ENCODE measurements around the gene FIGNL2. TPM values are rescaled to one million over a fixed set of nuclear protein-coding genes. Genes with fewer than 3 reads are reported as not detected.

FIGNL2 gene
- total RNA-seq, 1 experiment from 2014 or later: 0.27 TPM

DNA sequence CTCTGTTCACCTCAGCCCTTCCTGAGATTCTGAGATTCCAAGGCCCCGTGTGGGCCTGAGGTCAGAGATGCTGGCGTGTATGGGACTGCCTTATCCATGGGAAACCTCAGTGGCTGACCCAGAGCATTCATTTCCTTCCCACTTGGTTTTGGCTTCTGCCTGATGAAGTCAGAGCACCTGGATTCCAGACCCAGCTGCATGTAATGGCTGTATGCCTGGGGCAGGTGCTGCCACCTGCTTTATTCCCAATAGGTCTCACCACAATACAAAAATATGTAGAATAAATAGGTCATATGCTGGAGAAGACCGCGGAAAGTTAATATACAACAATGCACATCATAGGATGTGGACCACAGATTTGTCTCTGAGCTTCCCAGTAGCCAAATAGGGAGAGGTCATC lies 25.6 kb downstream of the FIGNL2 start:
- no peak overlapping the region for H2AFZ ChIP-seq (ENCODE audit: low read depth, low read length, poor library complexity, severe bottlenecking)
- BruUV-seq (replicated peaks): no TSS peak
- RAD21 ChIA-PET (ENCODE audit: low non-redundant PET in 1 of 2, low total read pairs in 2 of 2, uncharacterized antibody in 2 of 2, unreplicated experiment in 2 of 2): interaction anchor here (1.4 kb wide), 2 partner anchors 291 to 402 kb away, joined by 3 to 4 read pairs; no protein-coding TSS in a partner anchor
- H3K9ac ChIP-seq (ENCODE audit: low read length): no peak overlapping the region
- no peak overlapping the region for H3K27ac ChIP-seq (ENCODE audit: low read depth, low read length)
- no peak overlapping the region for H3K4me2 ChIP-seq (ENCODE audit: low read length)
- no peaks in the 10 kb centered on the region for H3K36me3 ChIP-seq (ENCODE audit: control insufficient read depth in 1 of 2, insufficient read depth in 2 of 2, low read length in 2 of 2)
- H3K27me3 ChIP-seq (ENCODE audit: insufficient read depth, low read length): no peaks in the 10 kb centered on the region
- POLR2A ChIA-PET: interaction anchor here (1.0 kb wide), 1 partner anchor 402 kb away, joined by 3 read pairs; no protein-coding TSS in a partner anchor
- TF ChIP-seq FOSL1 (IDR thresholded peaks at IDR 0.05; ENCODE audit: low read depth): no peak
- TF ChIP-seq RAD21 (IDR thresholded peaks at IDR 0.05; ENCODE audit: low read depth): no peak
- TF ChIP-seq EZH2 (IDR thresholded peaks at IDR 0.05): no peak
- TF ChIP-seq ZNF274 (IDR thresholded peaks at IDR 0.05; ENCODE audit: low read depth, low read length): no peak
- TF ChIP-seq, protein P1, sequence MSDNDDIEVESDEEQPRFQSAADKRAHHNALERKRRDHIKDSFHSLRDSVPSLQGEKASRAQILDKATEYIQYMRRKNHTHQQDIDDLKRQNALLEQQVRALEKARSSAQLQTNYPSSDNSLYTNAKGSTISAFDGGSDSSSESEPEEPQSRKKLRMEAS (IDR thresholded peaks at IDR 0.05): no peak
- no peak for TF ChIP-seq EGR1 (IDR thresholded peaks at IDR 0.05; ENCODE audit: low read depth)
- no peak for TF ChIP-seq SP1 (IDR thresholded peaks at IDR 0.05; ENCODE audit: low read depth)
- no peak for TF ChIP-seq ELF1 (IDR thresholded peaks at IDR 0.05; ENCODE audit: borderline replicate concordance, low read depth)
- no peak for TF ChIP-seq CEBPB (IDR thresholded peaks at IDR 0.05; ENCODE audit: low read depth)
- no peak for TF ChIP-seq ZFX (IDR thresholded peaks at IDR 0.05)
- TF ChIP-seq JUND (IDR thresholded peaks at IDR 0.05): no peak
- no peak for TF ChIP-seq SRF (IDR thresholded peaks at IDR 0.05; ENCODE audit: low read depth)
- TF ChIP-seq SIN3A (IDR thresholded peaks at IDR 0.05; ENCODE audit: low read depth): no peak
- TF ChIP-seq, protein P2, sequence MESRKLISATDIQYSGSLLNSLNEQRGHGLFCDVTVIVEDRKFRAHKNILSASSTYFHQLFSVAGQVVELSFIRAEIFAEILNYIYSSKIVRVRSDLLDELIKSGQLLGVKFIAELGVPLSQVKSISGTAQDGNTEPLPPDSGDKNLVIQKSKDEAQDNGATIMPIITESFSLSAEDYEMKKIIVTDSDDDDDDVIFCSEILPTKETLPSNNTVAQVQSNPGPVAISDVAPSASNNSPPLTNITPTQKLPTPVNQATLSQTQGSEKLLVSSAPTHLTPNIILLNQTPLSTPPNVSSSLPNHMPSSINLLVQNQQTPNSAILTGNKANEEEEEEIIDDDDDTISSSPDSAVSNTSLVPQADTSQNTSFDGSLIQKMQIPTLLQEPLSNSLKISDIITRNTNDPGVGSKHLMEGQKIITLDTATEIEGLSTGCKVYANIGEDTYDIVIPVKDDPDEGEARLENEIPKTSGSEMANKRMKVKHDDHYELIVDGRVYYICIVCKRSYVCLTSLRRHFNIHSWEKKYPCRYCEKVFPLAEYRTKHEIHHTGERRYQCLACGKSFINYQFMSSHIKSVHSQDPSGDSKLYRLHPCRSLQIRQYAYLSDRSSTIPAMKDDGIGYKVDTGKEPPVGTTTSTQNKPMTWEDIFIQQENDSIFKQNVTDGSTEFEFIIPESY (IDR thresholded peaks at IDR 0.05; ENCODE audit: extremely low read depth, insufficient replicate concordance, low read length): no peak
- no peak for TF ChIP-seq POLR2A (IDR thresholded peaks at IDR 0.05; ENCODE audit: borderline replicate concordance, extremely low read depth, insufficient read depth, insufficient read length)
- TF ChIP-seq, protein P3, sequence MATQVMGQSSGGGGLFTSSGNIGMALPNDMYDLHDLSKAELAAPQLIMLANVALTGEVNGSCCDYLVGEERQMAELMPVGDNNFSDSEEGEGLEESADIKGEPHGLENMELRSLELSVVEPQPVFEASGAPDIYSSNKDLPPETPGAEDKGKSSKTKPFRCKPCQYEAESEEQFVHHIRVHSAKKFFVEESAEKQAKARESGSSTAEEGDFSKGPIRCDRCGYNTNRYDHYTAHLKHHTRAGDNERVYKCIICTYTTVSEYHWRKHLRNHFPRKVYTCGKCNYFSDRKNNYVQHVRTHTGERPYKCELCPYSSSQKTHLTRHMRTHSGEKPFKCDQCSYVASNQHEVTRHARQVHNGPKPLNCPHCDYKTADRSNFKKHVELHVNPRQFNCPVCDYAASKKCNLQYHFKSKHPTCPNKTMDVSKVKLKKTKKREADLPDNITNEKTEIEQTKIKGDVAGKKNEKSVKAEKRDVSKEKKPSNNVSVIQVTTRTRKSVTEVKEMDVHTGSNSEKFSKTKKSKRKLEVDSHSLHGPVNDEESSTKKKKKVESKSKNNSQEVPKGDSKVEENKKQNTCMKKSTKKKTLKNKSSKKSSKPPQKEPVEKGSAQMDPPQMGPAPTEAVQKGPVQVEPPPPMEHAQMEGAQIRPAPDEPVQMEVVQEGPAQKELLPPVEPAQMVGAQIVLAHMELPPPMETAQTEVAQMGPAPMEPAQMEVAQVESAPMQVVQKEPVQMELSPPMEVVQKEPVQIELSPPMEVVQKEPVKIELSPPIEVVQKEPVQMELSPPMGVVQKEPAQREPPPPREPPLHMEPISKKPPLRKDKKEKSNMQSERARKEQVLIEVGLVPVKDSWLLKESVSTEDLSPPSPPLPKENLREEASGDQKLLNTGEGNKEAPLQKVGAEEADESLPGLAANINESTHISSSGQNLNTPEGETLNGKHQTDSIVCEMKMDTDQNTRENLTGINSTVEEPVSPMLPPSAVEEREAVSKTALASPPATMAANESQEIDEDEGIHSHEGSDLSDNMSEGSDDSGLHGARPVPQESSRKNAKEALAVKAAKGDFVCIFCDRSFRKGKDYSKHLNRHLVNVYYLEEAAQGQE (IDR thresholded peaks at IDR 0.05; ENCODE audit: low read depth): no peak
- no peak for TF ChIP-seq CBX3 (IDR thresholded peaks at IDR 0.05; ENCODE audit: low read depth)
- no peak for TF ChIP-seq EZH2phosphoT487 (IDR thresholded peaks at IDR 0.05; ENCODE audit: borderline replicate concordance)
- H3K4me1 ChIP-seq (ENCODE audit: control insufficient read depth in 1 of 2, insufficient read depth in 2 of 2, low read length in 2 of 2): peaks cover 5 to 17% of the 10 kb centered on the region in 2 experiments; a peak in 3 of 4 replicates
- no peaks in the 10 kb centered on the region for H3K9me3 ChIP-seq (ENCODE audit: control insufficient read depth in 1 of 2, insufficient read depth in 1 of 2, low read depth in 1 of 2, low read length in 2 of 2)
- no peak overlapping the region for H3K4me3 ChIP-seq (replicated peaks in 1 of 2; ENCODE audit: low read depth in 1 of 2, low read length in 2 of 2)
- no peaks in the 10 kb centered on the region for H3K9me2 ChIP-seq (ENCODE audit: insufficient read depth)
- ATAC-seq: no peak
- DNase-seq (ENCODE audit: low read depth, low spot score): no peak
- H4K20me1 ChIP-seq (ENCODE audit: insufficient read depth): no peaks in the 10 kb centered on the region
- no peaks in the 10 kb centered on the region for H3K79me2 ChIP-seq (ENCODE audit: insufficient read depth, low read length)
- intact Hi-C loops (cut with micrococcal nuclease): no loop called here
- CTCF ChIA-PET: interaction anchor here (1.0 to 2.4 kb wide), 8 partner anchors 9 to 404 kb away, joined by 3 to 54 read pairs (median 6); partner anchors contain the start of gene SLC4A8
